ENCODE measurements around the gene POLR2A. TPM values are rescaled to one million over a fixed set of nuclear protein-coding genes. Genes with fewer than 3 reads are reported as not detected.
A peak's percentile ranks its signal among the peaks of the same experiment; 100 is the strongest.

Gene POLR2A
- 10 to 100 TPM; 36.1 to 49.9 (median 46.0) TPM for total RNA-seq
- long read RNA-seq, result 0 reads

- H3K27me3 ChIP-seq, result no peaks in the 10 kb centered on the region
- H3K36me3 ChIP-seq, result no peaks in the 10 kb centered on the region
- DNase-seq (peak; percentile 98 to 99 (median 98)), ATAC-seq (peak; percentile 82 to 89 (median 85))
- H3K9me3 ChIP-seq, result no peaks in the 10 kb centered on the region
- peak within 1 kb of the TSS; percentile 95 to 100 (median 99) for H3K27ac ChIP-seq
- under 1% methylated on average over 49 of the region's 64 CpGs for WGBS (ENCODE audit: insufficient coverage, low coverage, low lambda C conversion rate, missing lambda C conversion rate)
- TF ChIP-seq POLR2A (IDR thresholded peaks at IDR 0.05), result peak; percentile 100
- TF ChIP-seq, protein P1, sequence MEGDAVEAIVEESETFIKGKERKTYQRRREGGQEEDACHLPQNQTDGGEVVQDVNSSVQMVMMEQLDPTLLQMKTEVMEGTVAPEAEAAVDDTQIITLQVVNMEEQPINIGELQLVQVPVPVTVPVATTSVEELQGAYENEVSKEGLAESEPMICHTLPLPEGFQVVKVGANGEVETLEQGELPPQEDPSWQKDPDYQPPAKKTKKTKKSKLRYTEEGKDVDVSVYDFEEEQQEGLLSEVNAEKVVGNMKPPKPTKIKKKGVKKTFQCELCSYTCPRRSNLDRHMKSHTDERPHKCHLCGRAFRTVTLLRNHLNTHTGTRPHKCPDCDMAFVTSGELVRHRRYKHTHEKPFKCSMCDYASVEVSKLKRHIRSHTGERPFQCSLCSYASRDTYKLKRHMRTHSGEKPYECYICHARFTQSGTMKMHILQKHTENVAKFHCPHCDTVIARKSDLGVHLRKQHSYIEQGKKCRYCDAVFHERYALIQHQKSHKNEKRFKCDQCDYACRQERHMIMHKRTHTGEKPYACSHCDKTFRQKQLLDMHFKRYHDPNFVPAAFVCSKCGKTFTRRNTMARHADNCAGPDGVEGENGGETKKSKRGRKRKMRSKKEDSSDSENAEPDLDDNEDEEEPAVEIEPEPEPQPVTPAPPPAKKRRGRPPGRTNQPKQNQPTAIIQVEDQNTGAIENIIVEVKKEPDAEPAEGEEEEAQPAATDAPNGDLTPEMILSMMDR (IDR thresholded peaks at IDR 0.05), result no peak
- peak within 1 kb of the TSS; percentile 61 to 97 (median 88) for H3K4me3 ChIP-seq
- peaks cover 0 to 35% (median 17%) of the 10 kb centered on the region in 4 donors for H3K4me1 ChIP-seq
- intact Hi-C loops (cut with DNase I), result no loop called here
Observed at GRCh38 chr17:7484067-7484918, at the start of gene POLR2A. Gene POLR2A (plus strand): TSS chr17:7484366.

- Histone ChIP-seq H3K4me1 (peaks cover 0 to 40% (median 12%) of the 10 kb centered on the region in 4 donors), H3K36me3 (no peaks in the 10 kb centered on the region), H3K27me3 (no peaks in the 10 kb centered on the region), H3K4me3 (peak overlapping the region; percentile 44 to 63 (median 59)), H3K9me3 (no peaks in the 10 kb centered on the region), H3K27ac (peak overlapping the region; percentile 17 to 65 (median 46))
- WGBS (ENCODE audit: insufficient coverage, low coverage, low lambda C conversion rate, missing lambda C conversion rate), result 12% methylated on average over 23 of the region's 49 CpGs
- intact Hi-C loops (cut with DNase I), result loop anchor here in 1 of 2 donors (5.0 kb wide), 1 partner anchor 79 kb away; the partner anchor contains the start of gene TMEM95
- ATAC-seq (peak in 3 of 4 donors; percentile 1 to 6 (median 2)), DNase-seq (peak in 2 of 3 donors; percentile 58 to 67)
- TF ChIP-seq, protein P1 (IDR thresholded peaks at IDR 0.05), result no peak
- TF ChIP-seq POLR2A (IDR thresholded peaks at IDR 0.05), result peak; percentile 9
Observed at GRCh38 chr17:7435676-7436555, 48.2 kb upstream of the POLR2A start.

- intact Hi-C loops (cut with DNase I), result loop anchor here in 1 of 2 donors (5.0 kb wide), 1 partner anchor 79 kb away; the partner anchor contains the start of gene TMEM95
- peaks cover 0 to 42% (median 12%) of the 10 kb centered on the region in 4 donors for H3K4me1 ChIP-seq
Observed at GRCh38 chr17:7436556-7437368, 47.4 kb upstream of the POLR2A start.

More at GRCh38 chr17:7436556-7437368, 47.4 kb upstream of the POLR2A start:
- Histone ChIP-seq H3K27me3 (no peaks in the 10 kb centered on the region), H3K27ac (peak overlapping the region; percentile 48 to 65 (median 53)), H3K4me3 (peak overlapping the region; percentile 44 to 59 (median 45)), H3K36me3 (no peaks in the 10 kb centered on the region), H3K9me3 (no peaks in the 10 kb centered on the region)
- 12% methylated on average over 35 of the region's 92 CpGs for WGBS (ENCODE audit: insufficient coverage, low coverage, low lambda C conversion rate, missing lambda C conversion rate)
- peak; percentile 57 for TF ChIP-seq POLR2A (IDR thresholded peaks at IDR 0.05)
- TF ChIP-seq, protein P1 (IDR thresholded peaks at IDR 0.05), result peak; percentile 90 to 97 (median 92)
- DNase-seq (peak; percentile 88 to 91 (median 89)), ATAC-seq (peak; percentile 69 to 86 (median 80))

Data from right lobe of liver (tissue), 6 donors.